Activated CD8-positive, alpha-beta memory T cell treated with anti-CD3 and anti-CD28 coated beads, Interleukin-2, amount 10 ng/mL, durations not matched to agents 7 days and 5 days (primary cell): ENCODE measurements around the gene CFL1. TPM values are rescaled to one million over a fixed set of nuclear protein-coding genes. Genes with fewer than 3 reads are reported as not detected.
A peak's percentile ranks its signal among the peaks of the same experiment; 100 is the strongest.
"Not testable (repeated sequence)": the region's sequence is repeated elsewhere in the genome, so short reads cannot be mapped to it uniquely, and the experiment has no call there.

Experiments
- ATAC-seq: fragments of 150-1000 bp; cut with Tn5 transposase; one replicate; pipeline ENCODE4 v1.10.0; 2021; ENCODE audit warnings: moderate library complexity
- CTCF ChIA-PET: fragments of 350-600 bp; sonication (Branson Sonifier 250); formaldehyde crosslinking; loops from one replicate; lab custom pipeline; 2021; ENCODE audit warnings: antibody characterized with exemption; lab: Charles Lee
- DNase-seq: peaks from one replicate; pipeline ENCODE4 v3.0.0-alpha.2; 2020
- H3K27ac Mint-ChIP-seq: one replicate; pipeline ENCODE4 v1.8.0; 2021; ENCODE audit warnings: mild to moderate bottlenecking, mixed read lengths
- H3K27me3 Mint-ChIP-seq: one replicate; pipeline ENCODE4 v1.8.0; 2021; ENCODE audit warnings: mixed read lengths
- H3K36me3 Mint-ChIP-seq: one replicate; pipeline ENCODE4 v1.8.0; 2021; ENCODE audit warnings: mild to moderate bottlenecking, mixed read lengths
- H3K4me1 Mint-ChIP-seq: one replicate; pipeline ENCODE4 v1.8.0; 2021; ENCODE audit warnings: mixed read lengths
- H3K4me3 Mint-ChIP-seq: one replicate; pipeline ENCODE4 v1.8.0; 2021; ENCODE audit warnings: mild to moderate bottlenecking, moderate library complexity, mixed read lengths
- H3K9me3 Mint-ChIP-seq: one replicate; pipeline ENCODE4 v1.8.0; 2022; ENCODE audit warnings: low read depth, mixed read lengths
- total RNA-seq, 2 experiments: library from RNA; stranded (reverse); gene quantifications; one replicate each; pipeline ENCODE4 v1.2.3, GENCODE V29; 2021

The CFL1 gene
- total RNA-seq, 2 experiments from 2014 or later = 1,745 to 1,753 TPM

DNA sequence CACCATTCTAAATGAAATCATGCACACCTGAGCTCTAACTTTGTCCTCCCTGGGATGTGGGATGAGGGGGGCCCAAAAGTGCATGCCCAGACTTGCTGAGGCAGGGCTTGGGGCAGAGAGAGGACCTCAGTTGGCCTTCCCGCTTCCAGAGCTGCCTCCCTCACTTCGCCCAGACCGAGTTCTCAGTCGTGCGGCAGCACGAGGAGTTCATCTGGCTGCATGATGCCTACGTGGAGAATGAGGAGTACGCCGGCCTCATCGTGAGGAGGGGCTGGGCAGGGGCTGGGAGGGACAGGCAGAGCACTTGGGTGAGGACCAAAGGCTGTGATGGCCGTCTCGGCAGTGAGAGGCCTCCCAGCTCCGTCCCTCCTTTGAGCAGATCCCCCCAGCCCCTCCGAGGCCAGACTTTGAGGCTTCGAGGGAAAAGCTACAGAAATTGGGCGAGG, 8.2 kb downstream of the CFL1 start:
- Mint-ChIP-seq H3K36me3 (peaks cover 37% of the 10 kb centered on the region), H3K27me3 (no peaks in the 10 kb centered on the region), H3K27ac (no peak overlapping the region), H3K4me1 (peaks cover 11% of the 10 kb centered on the region), H3K9me3 (peaks cover 2% of the 10 kb centered on the region), H3K4me3 (no peak overlapping the region)
- no peak for DNase-seq
- CTCF ChIA-PET = interaction anchor here (1.6 to 5.6 kb wide), 7 partner anchors 10 to 79 kb away, joined by 4 to 20 read pairs (median 9); partner anchors contain the start of genes CCDC85B, FIBP and MUS81
- peak; percentile 6 for ATAC-seq

GRCh38 chr11:65849366-65849765, 8.6 kb downstream of the CFL1 start:
- peaks cover 8% of the 10 kb centered on the region for H3K4me1 Mint-ChIP-seq
- ATAC-seq (no peak), DNase-seq (no peak)
- peaks cover 33% of the 10 kb centered on the region for H3K36me3 Mint-ChIP-seq
- CTCF ChIA-PET = interaction anchor here (0.9 to 5.6 kb wide), 9 partner anchors 9 to 79 kb away, joined by 3 to 20 read pairs (median 5); partner anchors contain the start of genes CCDC85B, CFL1, FIBP and MUS81
- no peaks in the 10 kb centered on the region for H3K27me3 Mint-ChIP-seq
- peaks cover 2% of the 10 kb centered on the region for H3K9me3 Mint-ChIP-seq
- no peak overlapping the region for H3K27ac Mint-ChIP-seq
- no peak overlapping the region for H3K4me3 Mint-ChIP-seq

- not testable (repeated sequence) for H3K27me3 Mint-ChIP-seq, H3K4me1 Mint-ChIP-seq, H3K27ac Mint-ChIP-seq, H3K9me3 Mint-ChIP-seq, H3K4me3 Mint-ChIP-seq, DNase-seq, ATAC-seq
- CTCF ChIA-PET = interaction anchor here (0.6 to 5.6 kb wide), 7 partner anchors 9 to 161 kb away, joined by 3 to 20 read pairs (median 4); partner anchors contain the start of genes CCDC85B, CFL1 and FIBP
- peaks cover 26% of the 10 kb centered on the region for H3K36me3 Mint-ChIP-seq
Measured at GRCh38 chr11:65848693-65849092, 9.3 kb downstream of the CFL1 start.

- DNase-seq = no peak
- CTCF ChIA-PET = interaction anchor here (1.2 to 4.7 kb wide), 5 partner anchors 12 to 137 kb away, joined by 3 to 17 read pairs (median 4); partner anchors contain the start of genes CCDC85B, FIBP and MUS81
- Mint-ChIP-seq H3K9me3 (peaks cover 2% of the 10 kb centered on the region), H3K27me3 (no peaks in the 10 kb centered on the region), H3K27ac (no peak overlapping the region), H3K36me3 (peaks cover 17% of the 10 kb centered on the region), H3K4me1 (peaks cover 2% of the 10 kb centered on the region), H3K4me3 (no peak overlapping the region)
- no peak for ATAC-seq
Measured at GRCh38 chr11:65847746-65848145, 10.2 kb downstream of the CFL1 start.

DNA sequence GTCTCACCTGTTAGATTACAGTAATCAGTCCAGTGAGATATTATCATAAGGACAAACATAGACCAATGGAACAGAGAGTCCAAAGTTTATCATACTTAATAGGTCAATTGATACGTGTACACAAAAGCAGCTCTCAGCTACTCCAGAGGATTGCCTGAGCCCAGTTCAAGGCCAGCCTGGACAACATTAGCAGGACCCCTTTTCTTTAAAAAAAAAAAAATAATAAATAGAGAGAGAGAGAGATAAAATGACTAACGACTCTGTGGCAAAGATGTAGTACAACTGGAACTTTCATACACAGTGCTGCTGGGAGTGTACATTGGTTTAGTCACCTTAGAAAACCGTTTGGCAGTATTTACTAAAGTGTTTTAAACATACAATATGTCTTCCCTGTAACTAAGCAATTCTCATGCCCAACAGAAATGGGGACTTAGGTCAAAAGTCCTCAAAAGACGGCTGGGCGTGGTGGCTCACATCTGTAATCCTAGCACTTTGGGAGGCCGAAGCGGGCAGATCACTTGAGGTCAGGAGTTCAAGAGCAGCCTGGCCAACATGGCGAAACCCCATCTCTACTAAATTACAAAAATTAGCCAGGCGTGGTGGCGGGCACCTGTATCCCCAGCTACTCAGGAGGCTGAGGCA, 13.6 kb downstream of the CFL1 start:
- Mint-ChIP-seq H3K27ac (no peak overlapping the region), H3K4me1 (no peaks in the 10 kb centered on the region), H3K4me3 (no peak overlapping the region), H3K9me3 (no peaks in the 10 kb centered on the region), H3K36me3 (no peaks in the 10 kb centered on the region), H3K27me3 (no peaks in the 10 kb centered on the region)
- CTCF ChIA-PET = interaction anchor here (0.7 to 1.9 kb wide), 4 partner anchors 17 to 181 kb away, joined by 3 to 5 read pairs (median 4); partner anchors contain the start of gene FIBP
- no peak for ATAC-seq
- DNase-seq = no peak

- Mint-ChIP-seq H3K4me1 (no peaks in the 10 kb centered on the region), H3K4me3 (no peak overlapping the region), H3K36me3 (no peaks in the 10 kb centered on the region), H3K9me3 (no peaks in the 10 kb centered on the region), H3K27ac (no peak overlapping the region), H3K27me3 (no peaks in the 10 kb centered on the region)
- DNase-seq = no peak
- CTCF ChIA-PET = interaction anchor here (0.7 to 1.4 kb wide), 3 partner anchors 74 to 180 kb away, joined by 3 to 4 read pairs (median 3); no protein-coding TSS in a partner anchor
- no peak for ATAC-seq
Measured at GRCh38 chr11:65843811-65844210, 14.2 kb downstream of the CFL1 start.

DNA sequence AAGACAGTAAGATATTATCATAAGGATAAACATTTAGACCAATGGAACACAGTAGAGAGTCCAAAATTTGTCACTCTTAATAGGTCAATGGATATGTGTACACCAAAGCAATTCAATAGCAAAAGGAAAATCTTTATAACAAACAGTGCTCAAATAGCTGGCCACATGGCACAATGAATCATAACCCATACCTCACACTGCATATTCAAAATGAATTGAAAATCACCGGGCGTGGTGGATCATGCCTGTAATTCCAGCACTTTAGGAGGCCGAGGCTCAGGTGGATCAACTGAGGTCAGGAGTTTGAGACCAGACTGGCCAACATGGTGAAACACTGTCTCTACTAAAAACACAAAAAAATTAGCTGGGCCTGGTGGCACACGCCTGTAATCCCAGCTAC, 15.8 kb downstream of the CFL1 start:
- ATAC-seq = no peak
- H3K9me3 Mint-ChIP-seq = no peaks in the 10 kb centered on the region
- no peak for DNase-seq
- no peak overlapping the region for H3K27ac Mint-ChIP-seq
- no peaks in the 10 kb centered on the region for H3K4me1 Mint-ChIP-seq
- CTCF ChIA-PET = interaction anchor here (1.7 kb wide), 1 partner anchor 10 kb away, joined by 3 read pairs; no protein-coding TSS in a partner anchor
- H3K4me3 Mint-ChIP-seq = no peak overlapping the region
- H3K36me3 Mint-ChIP-seq = no peaks in the 10 kb centered on the region
- no peaks in the 10 kb centered on the region for H3K27me3 Mint-ChIP-seq

DNA sequence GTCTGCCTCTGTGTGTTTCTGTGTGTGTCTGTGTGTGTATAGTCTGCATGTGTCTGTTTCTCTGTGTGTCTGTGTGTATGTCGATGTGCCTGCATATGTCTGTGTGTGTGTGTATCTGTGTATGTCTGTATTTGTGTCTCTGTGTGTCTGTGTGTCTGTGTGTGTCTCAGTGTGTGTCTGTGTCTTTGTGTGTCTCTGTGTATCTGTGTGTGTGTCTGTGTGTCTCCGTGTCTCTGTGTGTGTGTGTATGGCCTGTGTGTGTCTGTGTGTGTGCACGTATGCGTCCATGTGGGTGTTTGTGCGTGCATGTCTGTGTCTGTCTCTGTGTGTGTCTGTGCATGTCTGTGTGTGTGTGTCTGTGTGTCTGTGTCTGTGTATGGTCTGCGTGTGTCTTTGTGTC, 23.8 kb downstream of the CFL1 start:
- no peaks in the 10 kb centered on the region for H3K9me3 Mint-ChIP-seq
- H3K27ac Mint-ChIP-seq = no peak overlapping the region
- DNase-seq = no peak
- H3K4me3 Mint-ChIP-seq = no peak overlapping the region
- CTCF ChIA-PET = interaction anchor here (0.7 to 3.9 kb wide), 11 partner anchors 17 to 154 kb away, joined by 3 to 24 read pairs (median 9); partner anchors contain the start of genes AP5B1, CFL1, FIBP and KAT5
- H3K36me3 Mint-ChIP-seq = peaks cover 4% of the 10 kb centered on the region
- peaks cover 13% of the 10 kb centered on the region for H3K4me1 Mint-ChIP-seq
- ATAC-seq = no peak
- peaks cover 25% of the 10 kb centered on the region for H3K27me3 Mint-ChIP-seq

GRCh38 chr11:65833297-65834030, 24.5 kb downstream of the CFL1 start, which contains the start of gene SNX32:
SNX32 (plus strand) TSS chr11:65833963; CDS start chr11:65834066, 103 bp downstream.
- ATAC-seq (peak; percentile 100), DNase-seq (peak; percentile 97)
- Mint-ChIP-seq H3K4me3 (no peak within 1 kb of the TSS), H3K9me3 (no peaks in the 10 kb centered on the region), H3K4me1 (peaks cover 15% of the 10 kb centered on the region), H3K27me3 (peaks cover 28% of the 10 kb centered on the region), H3K36me3 (peaks cover 4% of the 10 kb centered on the region), H3K27ac (peak within 1 kb of the TSS; percentile 31)
- CTCF ChIA-PET = interaction anchor here (0.6 to 3.9 kb wide), 20 partner anchors 12 to 1615 kb away, joined by 3 to 24 read pairs (median 4); partner anchors contain the start of genes AP5B1, CFL1, FIBP and KAT5

- Mint-ChIP-seq H3K4me1 (peaks cover 24% of the 10 kb centered on the region), H3K27me3 (peaks cover 28% of the 10 kb centered on the region)
- not testable (repeated sequence) for H3K4me3 Mint-ChIP-seq, H3K27ac Mint-ChIP-seq, ATAC-seq, H3K9me3 Mint-ChIP-seq, H3K36me3 Mint-ChIP-seq, DNase-seq
- CTCF ChIA-PET = interaction anchor here (1.0 to 3.9 kb wide), 13 partner anchors 10 to 190 kb away, joined by 3 to 24 read pairs (median 6); partner anchors contain the start of genes AP5B1, CFL1, FIBP and KAT5
Measured at GRCh38 chr11:65832231-65832630, 25.7 kb downstream of the CFL1 start.

GRCh38 chr11:65829459-65829858, 28.5 kb downstream of the CFL1 start:
- peaks cover 28% of the 10 kb centered on the region for H3K27me3 Mint-ChIP-seq
- DNase-seq = no peak
- no peak overlapping the region for H3K27ac Mint-ChIP-seq
- no peak overlapping the region for H3K4me3 Mint-ChIP-seq
- no peak for ATAC-seq
- H3K4me1 Mint-ChIP-seq = peaks cover 24% of the 10 kb centered on the region
- H3K9me3 Mint-ChIP-seq = no peaks in the 10 kb centered on the region
- CTCF ChIA-PET = interaction anchor here (0.6 to 1.7 kb wide), 4 partner anchors 11 to 123 kb away, joined by 3 to 7 read pairs (median 3); no protein-coding TSS in a partner anchor
- H3K36me3 Mint-ChIP-seq = peaks cover 4% of the 10 kb centered on the region

DNA sequence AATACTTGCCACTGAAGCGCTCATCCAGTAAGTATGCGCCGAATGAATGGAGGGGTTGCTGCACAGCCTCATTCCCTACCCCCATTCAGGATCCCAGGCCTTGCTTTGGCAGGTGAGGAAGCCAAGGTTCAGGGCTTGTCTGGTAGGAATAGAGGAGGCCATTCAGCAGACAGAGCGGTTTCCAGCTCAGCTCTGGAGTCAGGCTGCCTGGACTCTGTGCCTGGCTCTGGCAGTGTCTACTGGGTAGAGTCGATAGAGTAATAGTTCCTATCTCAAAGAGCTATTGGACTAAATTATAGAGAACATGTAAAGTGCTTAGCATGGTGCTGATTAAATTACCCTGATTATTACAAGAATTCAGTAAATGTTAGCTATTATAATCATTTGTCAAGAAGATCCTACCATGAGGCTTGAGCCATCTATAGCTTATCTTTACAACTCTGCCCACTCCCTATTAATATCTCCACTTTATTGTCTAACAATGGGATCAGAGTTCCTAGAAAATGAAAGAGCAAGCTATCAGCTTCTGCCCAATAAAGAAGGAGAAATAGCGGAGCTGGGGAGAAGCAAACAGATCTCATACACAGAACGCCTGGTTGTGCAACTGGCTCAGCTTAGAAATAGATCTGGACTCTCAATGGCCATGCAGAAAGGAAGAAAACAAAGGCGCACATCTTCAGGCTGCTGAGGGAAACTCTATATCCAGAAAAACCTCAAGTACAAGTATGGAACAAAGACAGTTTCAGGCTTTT, 30.8 kb downstream of the CFL1 start:
- no peak overlapping the region for H3K27ac Mint-ChIP-seq

More for the DNA sequence above, 30.8 kb downstream of the CFL1 start:
- DNase-seq (no peak), ATAC-seq (no peak)
- Mint-ChIP-seq H3K27me3 (peaks cover 19% of the 10 kb centered on the region), H3K4me1 (peaks cover 17% of the 10 kb centered on the region), H3K4me3 (no peak overlapping the region), H3K9me3 (no peaks in the 10 kb centered on the region), H3K36me3 (no peaks in the 10 kb centered on the region)
- CTCF ChIA-PET = interaction anchor here (1.1 to 2.1 kb wide), 6 partner anchors 9 to 645 kb away, joined by 3 to 13 read pairs (median 4); partner anchors contain the start of genes CAPN1 and KAT5
